Measurements from ENCODE around the gene ZNF416. TPM values are rescaled to one million over a fixed set of nuclear protein-coding genes. Genes with fewer than 3 reads are reported as not detected.

Gene ZNF416
- polyA plus RNA-seq, 5 donors = 6.6 to 9.3 (median 8.2) TPM

DNA sequence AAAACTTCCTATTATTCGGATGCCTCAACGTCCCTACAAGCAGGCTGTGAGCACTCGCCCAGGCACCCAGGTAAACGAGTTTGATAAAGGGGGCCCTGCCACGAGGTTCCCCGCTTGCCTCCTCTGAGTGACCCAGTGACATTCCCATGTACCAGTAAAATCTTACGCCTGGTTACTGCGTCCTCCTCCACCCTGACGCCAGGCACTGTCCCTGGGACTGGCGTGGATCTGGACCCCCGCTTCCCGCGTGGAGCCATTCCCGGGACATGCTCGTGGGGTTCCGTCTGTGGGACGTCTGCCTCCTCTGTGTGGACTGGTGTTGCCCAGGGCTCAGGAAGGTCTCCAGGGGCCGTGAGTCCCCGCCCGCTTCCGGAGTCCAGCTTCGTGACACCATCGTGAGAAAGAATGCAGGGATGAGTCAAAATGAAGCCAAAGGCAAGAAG, 18.6 kb downstream of the ZNF416 start:
- DNase-seq = peak in 1 of 2 donors; percentile 11

GRCh38 chr19:57559404-57560025, 19.2 kb downstream of the ZNF416 start, which contains the start of gene ZNF550:
ZNF550 (minus strand) TSS chr19:57559863; CDS start chr19:57559682, 181 bp downstream.
- DNase-seq = peak; percentile 85 to 88

DNA sequence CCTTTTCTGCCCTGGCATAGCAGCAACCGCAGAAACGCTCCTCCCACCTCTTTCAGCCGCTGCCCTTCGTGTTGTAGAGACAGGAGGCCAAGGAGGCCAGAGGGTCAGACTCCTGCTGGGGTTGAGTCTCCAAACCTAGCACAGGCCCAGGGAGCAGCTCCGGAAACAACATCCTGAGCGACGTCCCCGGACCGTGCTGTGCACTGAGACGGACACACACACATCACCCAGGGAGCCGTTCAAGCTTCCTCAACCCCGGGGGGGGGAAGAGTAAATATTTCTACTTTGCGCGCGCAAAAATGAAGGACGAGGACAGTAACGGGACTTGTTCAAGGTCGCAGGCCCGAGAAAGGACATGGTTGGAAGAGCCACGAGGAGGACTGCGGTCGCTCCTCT, 19.7 kb downstream of the ZNF416 start:
- peak in 1 of 2 donors; percentile 9 for DNase-seq

DNA sequence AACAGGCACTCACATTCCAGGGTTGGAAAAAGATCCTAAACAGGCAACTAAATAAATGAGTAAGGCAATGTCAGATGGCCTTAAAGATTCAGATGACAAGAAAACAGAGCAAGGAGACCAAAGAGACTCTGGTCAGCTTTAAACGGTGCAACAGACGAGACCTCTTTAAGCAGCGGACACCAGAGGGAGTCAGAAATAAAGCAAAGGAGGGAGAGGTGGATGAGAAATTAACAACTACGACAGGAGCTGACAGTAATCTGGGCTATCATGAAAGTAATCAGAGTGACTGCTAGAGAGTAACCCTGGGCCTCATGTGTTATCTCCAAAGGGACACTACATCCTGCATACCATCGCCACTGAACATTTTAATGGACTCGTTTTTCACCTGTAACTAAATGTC, 20.2 kb downstream of the ZNF416 start:
- no peak for DNase-seq

DNA sequence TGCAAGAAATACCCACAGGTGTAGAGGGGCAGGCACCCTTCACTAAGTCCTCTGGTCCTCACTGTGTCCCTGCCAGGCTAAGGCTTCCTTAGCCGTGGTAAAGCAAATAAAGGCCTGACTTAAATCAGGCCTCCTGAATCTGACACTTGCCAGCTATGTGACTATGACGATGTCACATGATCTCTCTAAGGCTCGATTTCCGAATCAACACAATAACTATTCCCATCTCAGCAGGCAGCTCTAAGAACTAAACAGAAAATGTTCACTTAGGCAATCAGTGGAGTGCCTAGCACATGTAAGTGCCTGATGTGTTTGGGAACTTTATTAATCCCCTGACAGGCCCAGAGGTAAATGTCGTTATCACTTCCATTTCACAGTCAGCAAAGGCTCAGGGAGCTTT, 21.1 kb downstream of the ZNF416 start:
- DNase-seq = no peak

- no peak for DNase-seq
These were observed 26.3 kb downstream of the ZNF416 start for GRCh38 chr19:57552432-57552831.

- no peak for DNase-seq
These were observed 32.2 kb downstream of the ZNF416 start for GRCh38 chr19:57546513-57546912.

- DNase-seq = no peak
These were observed 40.7 kb downstream of the ZNF416 start for GRCh38 chr19:57537953-57538547.

DNA sequence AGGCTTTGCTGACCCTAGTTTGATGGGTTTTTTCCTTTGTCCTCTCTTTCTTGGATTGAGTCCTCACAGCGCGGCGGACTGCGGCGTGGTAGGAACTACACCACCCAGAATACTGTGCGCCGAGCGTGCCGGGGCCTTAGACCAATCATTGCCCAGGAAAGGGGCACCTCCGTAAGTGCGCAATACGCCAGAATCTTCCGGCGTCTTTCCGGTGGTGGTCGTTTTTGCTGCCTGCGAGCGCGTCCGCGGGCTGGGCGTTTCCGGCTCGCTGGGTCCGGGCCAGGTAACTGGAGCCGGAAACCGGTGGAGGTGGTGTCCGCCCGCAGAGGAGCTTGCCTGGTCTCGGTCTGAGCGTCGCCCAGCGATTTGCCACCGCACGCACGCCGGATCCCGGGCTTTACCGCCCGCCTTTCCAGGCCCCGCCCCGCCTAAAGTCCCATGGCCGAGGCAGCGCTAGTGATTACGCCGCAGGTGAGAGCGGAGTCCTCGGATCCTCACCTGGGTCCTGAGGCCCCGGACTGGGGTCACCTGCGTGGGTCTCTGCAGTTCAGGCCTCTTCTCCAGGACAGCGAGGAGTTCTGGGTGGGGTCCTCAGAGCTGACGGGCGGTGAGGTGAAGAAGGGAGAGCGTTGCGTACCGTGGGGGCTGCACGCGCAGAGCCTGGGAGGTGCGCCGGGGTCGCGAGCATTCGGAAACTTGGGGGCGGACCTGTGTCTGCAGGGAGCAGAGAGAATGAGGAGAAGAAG, 51.4 kb downstream of the ZNF416 start, which contains the start of gene ZNF549:
Gene ZNF549, plus strand, starts transcription at position 221 of the 746 bp plus-strand sequence. Its CDS starts 218 bp downstream, at position 439.
- DNase-seq = peak; percentile 87 to 88

Other genes with a start within 250 kb of the ZNF416 start
- 10 to 100 TPM; 12.5 to 21.0 (median 17.1) TPM for gene ZNF304, start 227.6 kb downstream of the ZNF416 start, polyA plus RNA-seq (ENCODE audit: insufficient read depth in 1 of 5, insufficient read length in 5 of 5, low replicate concordance in 1 of 5)
- 10 to 100 TPM; 12.4 to 17.2 (median 14.5) TPM for gene TRAPPC2B, start 215.4 kb downstream of the ZNF416 start, polyA plus RNA-seq (ENCODE audit: insufficient read depth in 1 of 5, insufficient read length in 5 of 5, low replicate concordance in 1 of 5)
- gene ZNF547, start 215.4 kb downstream of the ZNF416 start, polyA plus RNA-seq (ENCODE audit: insufficient read depth in 1 of 5, insufficient read length in 5 of 5, low replicate concordance in 1 of 5) = 10 to 100 TPM in 1 of 5 donors, 1 to 10 TPM in 4; 5.2 to 10.1 (median 6.6) TPM
- gene ZNF548, start 189.1 kb downstream of the ZNF416 start, polyA plus RNA-seq (ENCODE audit: insufficient read depth in 1 of 5, insufficient read length in 5 of 5, low replicate concordance in 1 of 5) = 10 to 100 TPM; 25.4 to 49.6 (median 37.1) TPM
- 10 to 100 TPM in 4 of 5 donors, 1 to 10 TPM in 1; 9.1 to 17.1 (median 15.8) TPM for gene ZNF17, start 167.8 kb downstream of the ZNF416 start, polyA plus RNA-seq (ENCODE audit: insufficient read depth in 1 of 5, insufficient read length in 5 of 5, low replicate concordance in 1 of 5)
- 10 to 100 TPM in 4 of 5 donors, 1 to 10 TPM in 1; 8.7 to 13.1 (median 11.9) TPM for gene ZNF749, start 143.6 kb downstream of the ZNF416 start, polyA plus RNA-seq (ENCODE audit: insufficient read depth in 1 of 5, insufficient read length in 5 of 5, low replicate concordance in 1 of 5)
- gene VN1R1, start 121.8 kb downstream of the ZNF416 start, polyA plus RNA-seq (ENCODE audit: insufficient read depth in 1 of 5, insufficient read length in 5 of 5, low replicate concordance in 1 of 5) = 1 to 10 TPM; 2.3 to 5.4 (median 4.5) TPM
- gene ZNF772, start 101.3 kb downstream of the ZNF416 start, polyA plus RNA-seq (ENCODE audit: insufficient read depth in 1 of 5, insufficient read length in 5 of 5, low replicate concordance in 1 of 5) = 10 to 100 TPM in 4 of 5 donors, 1 to 10 TPM in 1; 8.4 to 22.1 (median 19.2) TPM
- gene ZNF419, start 91.2 kb downstream of the ZNF416 start, polyA plus RNA-seq (ENCODE audit: insufficient read depth in 1 of 5, insufficient read length in 5 of 5, low replicate concordance in 1 of 5) = 10 to 100 TPM; 19.5 to 32.5 (median 22.7) TPM
- 10 to 100 TPM; 12.1 to 17.5 (median 16.5) TPM for gene ZNF773, start 79.0 kb downstream of the ZNF416 start, polyA plus RNA-seq (ENCODE audit: insufficient read depth in 1 of 5, insufficient read length in 5 of 5, low replicate concordance in 1 of 5)
- 10 to 100 TPM; 15.0 to 21.2 (median 20.1) TPM for gene ZNF549, start 51.6 kb downstream of the ZNF416 start, polyA plus RNA-seq (ENCODE audit: insufficient read depth in 1 of 5, insufficient read length in 5 of 5, low replicate concordance in 1 of 5)
- 10 to 100 TPM; 16.2 to 31.2 (median 23.6) TPM for gene ZNF550, start 19.0 kb downstream of the ZNF416 start, polyA plus RNA-seq (ENCODE audit: insufficient read depth in 1 of 5, insufficient read length in 5 of 5, low replicate concordance in 1 of 5)
- 10 to 100 TPM; 11.4 to 23.8 (median 17.6) TPM for gene ZIK1, start 5.2 kb upstream of the ZNF416 start, polyA plus RNA-seq (ENCODE audit: insufficient read depth in 1 of 5, insufficient read length in 5 of 5, low replicate concordance in 1 of 5)
- 1 to 10 TPM; 4.8 to 7.7 (median 6.0) TPM for gene ZNF530, start 21.0 kb upstream of the ZNF416 start, polyA plus RNA-seq (ENCODE audit: insufficient read depth in 1 of 5, insufficient read length in 5 of 5, low replicate concordance in 1 of 5)
- gene ZNF134, start 35.3 kb upstream of the ZNF416 start, polyA plus RNA-seq (ENCODE audit: insufficient read depth in 1 of 5, insufficient read length in 5 of 5, low replicate concordance in 1 of 5) = 10 to 100 TPM; 21.3 to 28.9 (median 26.7) TPM
- 10 to 100 TPM; 31.0 to 45.4 (median 42.8) TPM for gene ZNF211, start 54.3 kb upstream of the ZNF416 start, polyA plus RNA-seq (ENCODE audit: insufficient read depth in 1 of 5, insufficient read length in 5 of 5, low replicate concordance in 1 of 5)
- gene ZSCAN4, start 90.0 kb upstream of the ZNF416 start, polyA plus RNA-seq (ENCODE audit: insufficient read depth in 1 of 5, insufficient read length in 5 of 5, low replicate concordance in 1 of 5) = under 1 TPM; 0.13 to 0.18 (median 0.15) TPM
- gene ZNF551, start 103.1 kb upstream of the ZNF416 start, polyA plus RNA-seq (ENCODE audit: insufficient read depth in 1 of 5, insufficient read length in 5 of 5, low replicate concordance in 1 of 5) = 10 to 100 TPM; 12.9 to 22.0 (median 18.7) TPM
- 10 to 100 TPM; 27.8 to 50.7 (median 41.1) TPM for gene ZNF154, start 130.3 kb upstream of the ZNF416 start, polyA plus RNA-seq (ENCODE audit: insufficient read depth in 1 of 5, insufficient read length in 5 of 5, low replicate concordance in 1 of 5)
- 10 to 100 TPM; 17.5 to 25.8 (median 25.1) TPM for gene ZNF671, start 148.7 kb upstream of the ZNF416 start, polyA plus RNA-seq (ENCODE audit: insufficient read depth in 1 of 5, insufficient read length in 5 of 5, low replicate concordance in 1 of 5)
- 10 to 100 TPM; 25.0 to 44.2 (median 40.5) TPM for gene ZNF776, start 167.9 kb upstream of the ZNF416 start, polyA plus RNA-seq (ENCODE audit: insufficient read depth in 1 of 5, insufficient read length in 5 of 5, low replicate concordance in 1 of 5)
- gene ZNF586, start 190.8 kb upstream of the ZNF416 start, polyA plus RNA-seq (ENCODE audit: insufficient read depth in 1 of 5, insufficient read length in 5 of 5, low replicate concordance in 1 of 5) = 10 to 100 TPM; 21.5 to 33.9 (median 29.1) TPM
- gene ZNF552, start 236.0 kb upstream of the ZNF416 start, polyA plus RNA-seq (ENCODE audit: insufficient read depth in 1 of 5, insufficient read length in 5 of 5, low replicate concordance in 1 of 5) = 10 to 100 TPM; 12.4 to 18.1 (median 16.4) TPM

All from right lung (tissue), 5 donors.